Activated naive CD8-positive, alpha-beta T cell treated with anti-CD3 and anti-CD28 coated beads, Interleukin-2, amount 50 U/mL, for 16 hours (primary cell): Measurements from ENCODE around the gene PLEKHA7.

ENCODE experiments used
- DNase-seq: peaks from one replicate; pipeline ENCODE4 v3.0.0-alpha.2; 2020; ENCODE audit warnings: low read depth, low spot score

Gene PLEKHA7

DNA sequence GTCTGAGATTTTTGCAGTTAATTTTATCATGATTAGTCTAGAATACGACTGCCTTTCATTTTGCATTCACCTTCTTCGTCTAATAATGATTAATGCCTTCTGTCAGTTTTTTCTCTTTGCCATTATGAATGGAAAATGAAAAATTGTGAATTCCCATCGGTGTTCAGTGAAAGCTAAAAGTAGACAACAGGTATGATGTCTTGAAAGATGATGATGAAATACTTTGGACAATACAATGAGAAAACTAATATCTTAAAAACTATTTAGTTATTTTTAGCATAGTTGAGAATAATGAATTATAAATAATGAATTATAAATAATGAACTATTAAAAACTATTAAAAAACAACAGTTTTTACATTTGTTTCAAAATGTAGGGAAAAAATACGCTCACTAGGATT lies 270.7 kb downstream of the PLEKHA7 start:
- no peak for DNase-seq

DNA sequence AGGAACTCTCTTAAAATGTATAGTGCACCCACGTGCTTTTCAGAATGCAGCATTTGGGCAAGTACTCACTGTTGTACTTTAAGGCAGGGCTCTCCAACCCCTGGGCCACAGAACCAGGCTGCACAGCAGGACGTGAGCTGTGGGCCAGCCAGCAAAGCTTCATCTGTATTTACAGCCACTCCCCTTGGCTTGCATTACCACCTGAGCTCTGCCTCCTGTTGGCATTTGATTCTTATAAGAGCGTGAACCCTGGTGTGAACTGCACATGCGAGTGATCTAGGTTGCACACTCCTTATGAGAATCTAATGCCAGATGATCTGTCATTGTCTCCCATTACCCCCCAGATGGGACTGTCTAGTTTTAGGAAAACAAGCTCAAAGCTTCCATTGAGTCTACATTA lies 272.7 kb downstream of the PLEKHA7 start:
- DNase-seq, result no peak

DNA sequence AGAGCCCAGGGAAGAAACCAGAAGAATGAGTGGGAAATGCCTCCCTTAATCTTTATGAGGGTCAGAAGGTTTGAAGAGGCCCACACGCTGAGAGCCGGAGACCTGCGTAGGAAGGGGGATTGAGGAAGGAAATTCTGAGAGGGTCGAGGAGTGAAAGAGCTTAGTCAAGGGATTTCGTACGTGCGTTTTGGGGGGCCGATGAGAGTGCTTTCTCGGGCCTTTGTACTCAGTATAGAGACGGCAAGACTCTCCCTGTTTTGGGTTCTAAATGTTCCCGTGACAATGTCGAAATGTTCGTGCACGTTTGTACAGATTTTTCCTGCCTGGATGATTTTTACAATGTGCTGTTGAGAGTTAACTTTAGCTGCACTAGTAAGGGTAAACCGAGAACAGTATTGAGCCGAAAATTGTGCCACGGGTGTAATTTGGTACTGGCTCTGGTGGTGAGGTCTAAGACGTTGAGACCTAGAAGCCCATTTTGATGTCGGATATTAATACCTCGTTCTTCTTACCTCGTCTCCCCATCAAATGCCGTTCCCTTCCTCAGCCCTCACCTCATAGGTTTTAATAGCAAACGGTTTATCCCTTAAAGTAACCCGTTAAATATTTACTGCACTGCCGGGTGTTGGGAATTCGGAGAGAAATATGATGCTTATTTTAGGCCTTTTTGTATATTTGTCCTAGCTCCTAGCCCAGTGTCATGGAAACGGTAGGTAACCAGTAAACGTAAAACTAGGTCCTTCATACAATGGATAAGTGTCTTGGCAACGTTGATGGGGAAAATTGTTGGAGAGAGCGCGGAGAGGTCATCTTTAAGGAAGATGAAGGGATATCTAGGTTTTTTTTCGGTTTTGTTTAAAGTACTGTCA lies 275.0 kb downstream of the PLEKHA7 start:
- no peak for DNase-seq

DNA sequence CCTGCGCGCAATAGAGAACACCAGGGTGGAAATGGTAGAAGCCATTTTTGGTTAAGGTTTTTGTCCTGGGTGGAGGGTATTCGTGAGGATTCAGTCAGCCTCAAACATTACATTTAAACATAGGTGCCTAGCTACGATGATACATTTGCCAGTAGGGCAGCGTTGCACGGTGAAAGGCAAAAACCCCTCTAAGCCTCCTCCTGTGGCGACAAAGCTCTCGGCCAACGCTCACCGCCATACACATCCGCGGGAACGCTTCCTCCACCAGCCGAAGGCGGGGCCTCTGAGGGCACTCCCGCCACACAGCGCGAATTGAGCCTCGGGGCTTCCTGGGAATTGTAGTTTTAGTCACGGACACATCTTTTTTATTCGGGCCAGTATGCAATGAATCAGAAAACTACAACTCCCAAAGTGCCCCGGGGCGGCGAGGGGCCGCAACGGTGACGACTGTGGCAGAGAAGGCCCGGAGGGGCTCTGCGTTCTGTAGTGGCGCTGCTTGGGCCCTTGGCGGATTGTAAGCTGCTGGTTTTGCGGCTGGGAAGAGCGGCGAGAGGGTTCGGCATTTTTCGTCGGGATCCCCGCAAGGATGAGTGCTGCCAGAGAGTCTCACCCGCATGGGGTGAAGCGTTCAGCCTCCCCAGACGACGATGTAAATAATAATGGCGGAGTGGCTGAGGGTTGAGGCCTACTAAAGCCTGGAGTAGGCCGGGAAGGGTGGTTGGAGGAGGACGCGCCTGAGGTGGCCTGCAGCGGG lies 275.8 kb downstream of the PLEKHA7 start, which contains the start of gene C11orf58:
Gene C11orf58, plus strand, starts transcription at position 455 of the 754 bp plus-strand sequence. Its CDS starts 132 bp downstream, at position 587.
- DNase-seq, result peak; percentile 88

DNA sequence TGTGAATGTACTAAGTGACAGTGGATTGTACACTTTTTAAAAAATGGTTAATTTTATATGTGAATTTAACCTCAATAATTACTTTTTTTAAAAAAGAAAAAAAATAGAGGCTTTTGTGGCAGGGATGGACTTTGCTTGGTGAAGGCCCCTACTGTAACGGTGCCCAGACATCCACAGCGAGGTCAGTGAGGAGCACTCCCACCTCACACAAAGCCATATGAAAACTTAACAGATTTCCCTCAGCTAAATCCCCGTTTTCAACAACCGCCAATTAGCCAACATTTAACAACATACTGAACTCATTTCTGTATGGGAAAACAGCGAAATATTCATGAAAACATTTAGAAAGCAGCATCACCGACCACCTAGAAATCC lies 276.4 kb downstream of the PLEKHA7 start:
- DNase-seq, result no peak
